ENCODE data around the gene MAP4K2. TPM values are rescaled to one million over a fixed set of nuclear protein-coding genes. Genes with fewer than 3 reads are reported as not detected.

The MAP4K2 gene
- total RNA-seq, 4 donors from 2014 or later = 35.5 to 77.8 (median 37.5) TPM

- H3K27me3 ChIP-seq = no peaks in the 10 kb centered on the region
- no peak overlapping the region for H3K4me3 ChIP-seq (replicated peaks in 1 of 3)
- intact Hi-C loops (cut with DNase I) = no loop called here
- no peak overlapping the region for H3K27ac ChIP-seq
- H3K9me3 ChIP-seq = no peaks in the 10 kb centered on the region
- WGBS, 2 donors = 90 to 94% methylated on average over 8 to 17 of the region's 19 CpGs
- H3K4me1 ChIP-seq = peaks cover 0 to 3% of the 10 kb centered on the region in 2 donors
- peaks cover 10 to 16% of the 10 kb centered on the region in 2 donors for H3K36me3 ChIP-seq
- no peak for TF ChIP-seq POLR2A (IDR thresholded peaks at IDR 0.05)
- no peak for TF ChIP-seq CTCF (IDR thresholded peaks at IDR 0.05)
- no peak for DNase-seq
Measured at GRCh38 chr11:64796757-64797541, 6.1 kb downstream of the MAP4K2 start.

GRCh38 chr11:64796047-64796756, 6.8 kb downstream of the MAP4K2 start:
- WGBS, 2 donors = 72 to 88% methylated on average over 10 to 16 of the region's 19 CpGs

GRCh38 chr11:64794526-64794925, 8.5 kb downstream of the MAP4K2 start:
- WGBS, 2 donors = 94 to 97% methylated on average over 10 of the region's 10 CpGs
- TF ChIP-seq CTCF (IDR thresholded peaks at IDR 0.05) = no peak
- no peak for TF ChIP-seq POLR2A (IDR thresholded peaks at IDR 0.05)
- Histone ChIP-seq H3K9me3 (no peaks in the 10 kb centered on the region), H3K27me3 (no peaks in the 10 kb centered on the region), H3K4me1 (no peaks in the 10 kb centered on the region), H3K4me3 (replicated peaks in 1 of 3) (no peak overlapping the region), H3K36me3 (peaks cover 15 to 16% of the 10 kb centered on the region in 2 donors), H3K27ac (no peak overlapping the region)
- DNase-seq = no peak
- intact Hi-C loops (cut with DNase I) = no loop called here

More at GRCh38 chr11:64796047-64796756, 6.8 kb downstream of the MAP4K2 start:
- intact Hi-C loops (cut with DNase I) = no loop called here
- H3K36me3 ChIP-seq = peaks cover 10 to 16% of the 10 kb centered on the region in 2 donors
- TF ChIP-seq POLR2A (IDR thresholded peaks at IDR 0.05) (no peak), CTCF (IDR thresholded peaks at IDR 0.05) (no peak)
- no peak for DNase-seq
- no peak overlapping the region for H3K27ac ChIP-seq
- no peaks in the 10 kb centered on the region for H3K9me3 ChIP-seq
- H3K4me3 ChIP-seq (replicated peaks in 1 of 3) = no peak overlapping the region
- no peaks in the 10 kb centered on the region for H3K4me1 ChIP-seq
- no peaks in the 10 kb centered on the region for H3K27me3 ChIP-seq

- Histone ChIP-seq H3K4me1 (no peaks in the 10 kb centered on the region), H3K27me3 (no peaks in the 10 kb centered on the region), H3K9me3 (no peaks in the 10 kb centered on the region), H3K27ac (peak overlapping the region in 2 of 3 donors; percentile 20 to 36), H3K36me3 (peaks cover 16 to 22% of the 10 kb centered on the region in 2 donors), H3K4me3 (replicated peaks in 1 of 3) (no peak overlapping the region)
- 60 to 69% methylated on average over 11 of the region's 11 CpGs for WGBS, 2 donors
- intact Hi-C loops (cut with DNase I) = no loop called here
- TF ChIP-seq CTCF (IDR thresholded peaks at IDR 0.05) (no peak), POLR2A (IDR thresholded peaks at IDR 0.05) (no peak)
- no peak for DNase-seq
Measured at GRCh38 chr11:64793271-64794160, 9.5 kb downstream of the MAP4K2 start.
